Spleen (tissue), 11 donors: ENCODE data around the gene B4GALNT3. TPM values are rescaled to one million over a fixed set of nuclear protein-coding genes. Genes with fewer than 3 reads are reported as not detected.

Source experiments
- DNase-seq: peaks from one replicate; pipeline ENCODE4 v3.0.0-alpha.2; 2020
- H3K27ac ChIP-seq, 8 donors: fragments of 200-600 bp; sonication (generic) in 7 of 8; 1 replicate in 4 of 8; 2 replicates in 4 of 8; pipeline versions ENCODE4 v1.5.0 to v1.8.0; 2016 to 2021; ENCODE audit warnings: inconsistent platforms in 4 of 8, mild to moderate bottlenecking in 4 of 8, moderate library complexity in 1 of 8
- H3K27me3 ChIP-seq, 7 donors: fragments of 200-600 bp; sonication (generic) in 6 of 7; replicated peaks in 1 of 7; 1 replicate in 4 of 7; 2 replicates in 3 of 7; pipeline versions ENCODE4 v1.5.0 to v1.8.0; 2016 to 2021; ENCODE audit warnings: inconsistent platforms in 3 of 7, mild to moderate bottlenecking in 1 of 7
- H3K36me3 ChIP-seq, 6 donors: fragments of 200-600 bp; sonication (generic) in 5 of 6; 1 replicate in 4 of 6; 2 replicates in 2 of 6; pipeline versions ENCODE4 v1.5.0 to v1.8.0; 2016 to 2021; ENCODE audit warnings: inconsistent platforms in 2 of 6
- H3K4me1 ChIP-seq, 6 donors: fragments of 200-600 bp; sonication (generic) in 5 of 6; 1 replicate in 3 of 6; 2 replicates in 3 of 6; pipeline versions ENCODE4 v1.5.0 to v1.8.0; 2016 to 2021; ENCODE audit warnings: inconsistent platforms in 3 of 6
- H3K4me3 ChIP-seq, 8 donors: fragments of 200-600 bp; sonication (generic) in 7 of 8; 1 replicate in 4 of 8; 2 replicates in 4 of 8; pipeline versions ENCODE4 v1.5.0 to v1.8.0; 2016 to 2021; ENCODE audit warnings: inconsistent platforms in 4 of 8, mild to moderate bottlenecking in 4 of 8, moderate library complexity in 2 of 8
- H3K9me3 ChIP-seq, 8 donors: fragments of 200-600 bp; sonication (generic) in 7 of 8; 1 replicate in 4 of 8; 2 replicates in 4 of 8; pipeline versions ENCODE4 v1.5.0 to v1.8.0; 2016 to 2021; ENCODE audit warnings: inconsistent platforms in 4 of 8
- CTCF ChIP-seq, 11 experiments: fragments of 200-600 bp in 7 of 11; fragments of 450-650 bp in 4 of 11; sonication (generic) in 4 of 11; IDR thresholded peaks in 8 of 11; conservative IDR thresholded peaks in 3 of 11; 1 replicate in 7 of 11; 2 replicates in 4 of 11; pipeline versions ENCODE4 v1.4.0 to v1.8.0; 2016 to 2021; ENCODE audit warnings: antibody characterized with exemption in 11 of 11, inconsistent platforms in 4 of 11, mild to moderate bottlenecking in 1 of 11
- POLR2A ChIP-seq, 3 donors: fragments of 450-650 bp; IDR thresholded peaks; one replicate each; pipeline ENCODE4 v1.5.1; 2017; ENCODE audit warnings: antibody characterized with exemption in 3 of 3, mild to moderate bottlenecking in 1 of 3
- POLR2AphosphoS5 ChIP-seq, 3 donors: sonication (generic); formaldehyde crosslinking; IDR thresholded peaks; one replicate each; pipeline ENCODE4 v1.5.1; 2017; ENCODE audit warnings: antibody characterized with exemption in 3 of 3
- WGBS, 5 donors: extraction: QIAGEN DNeasy Blood & Tissue Kit in 3 of 5; methylation state at CpG; one replicate each; pipeline versions ENCODE4 v1.1.5 to v1.1.7; 2013 to 2018; 5-methylcytosine and 5-hydroxymethylcytosine counted together
- intact Hi-C: fragments of 100-400 bp; cut with DNase I; formaldehyde crosslinking; loops from one replicate; pipeline ENCODE4 v1.15.0; 2023; ENCODE audit warnings: low total_unique reads
- polyA plus RNA-seq, 3 donors: library from polyadenylated mRNA; stranded (reverse); fragments of 200-250 nt; gene quantifications; one replicate each; pipeline ENCODE4 v1.2.1, GENCODE V29; 2013
- total RNA-seq, 7 donors: library from RNA; depleted of rRNA in 3 of 7; stranded (reverse); fragments of >200 nt in 3 of 7; fragmentation: NEBNext Ultra II Directional in 4 of 7; extraction: Animal tissue kit (Norgen Biotek cat#: 25700) in 4 of 7; gene quantifications; one replicate each; pipeline versions ENCODE4 v1.1.0 to v1.2.1, GENCODE V29; 2016 to 2021
- donor health status: healthy with polysubstance abuse.
- donor health status: DM: no; HTN: no; CAD: no; lungs with moderate emphysema.
- donor health status: DM: no; HTN: no; CAD: no.
- donor health status: Bipolar disorder and iron deficiency.
- donor health status: healthy.
- donor health status: DM: no; HTN: no; CAD: no.
- donor health status: DM: yes; HTN: yes; CAD: no.

The B4GALNT3 gene
- total and polyA plus RNA-seq, 10 donors = 0.28 to 2.0 (median 1.5) TPM

DNA sequence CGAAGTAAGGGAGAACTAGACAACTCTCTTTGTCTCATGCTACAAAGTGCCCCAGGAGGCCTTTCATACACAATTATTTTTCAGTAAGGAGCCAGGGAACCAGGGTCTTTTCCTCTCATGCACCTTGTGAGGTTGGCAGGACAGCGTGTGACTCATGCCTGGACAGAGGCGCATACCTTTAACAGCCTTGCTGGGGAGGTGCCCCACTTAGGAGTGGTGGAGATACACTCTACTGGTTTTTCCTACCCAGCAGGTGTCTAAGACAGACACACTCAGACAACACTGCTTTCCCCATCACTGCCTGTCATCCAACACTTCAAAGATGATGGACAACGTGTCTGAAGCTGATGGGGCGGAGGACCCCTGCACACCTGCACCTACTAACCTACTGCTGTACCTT lies 49.1 kb downstream of the B4GALNT3 start:
- Histone ChIP-seq H3K9me3 (no peaks in the 10 kb centered on the region), H3K36me3 (no peaks in the 10 kb centered on the region), H3K27me3 (peaks cover 0 to 20% (median 0%) of the 10 kb centered on the region in 7 donors), H3K4me1 (peaks cover 0 to 9% (median 0%) of the 10 kb centered on the region in 6 donors), H3K4me3 (no peak overlapping the region), H3K27ac (no peak overlapping the region)
- DNase-seq = no peak
- 73 to 85% (median 80%) methylated on average over 5 of the region's 5 CpGs for WGBS, 5 donors
- TF ChIP-seq POLR2A (IDR thresholded peaks at IDR 0.05) (no peak), POLR2AphosphoS5 (IDR thresholded peaks at IDR 0.05) (no peak), CTCF (IDR thresholded peaks at IDR 0.05 in 8 of 11, conservative IDR thresholded peaks at IDR 0.05 in 3 of 11) (no peak)
- intact Hi-C loops = no loop called here

DNA sequence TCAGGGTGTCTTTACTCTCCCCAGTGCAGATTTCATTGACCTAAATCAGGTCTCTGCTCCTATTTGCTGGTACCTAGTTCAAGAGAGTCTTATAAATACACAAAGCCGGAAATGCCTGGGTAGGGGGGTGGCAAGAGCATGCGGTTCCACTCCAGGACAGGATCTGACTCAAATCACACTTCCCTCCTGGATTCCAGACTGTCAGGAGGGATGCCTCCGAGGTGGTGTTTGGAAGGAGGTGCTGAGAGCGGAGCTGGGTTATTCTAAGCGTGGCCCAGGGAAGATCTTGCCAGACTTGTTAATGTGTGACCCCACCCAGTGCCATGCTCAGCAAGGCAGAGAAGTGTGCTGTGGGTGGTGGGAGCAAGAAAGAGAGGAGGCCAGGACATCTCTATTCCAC lies 49.8 kb downstream of the B4GALNT3 start:
- no peak overlapping the region for H3K4me3 ChIP-seq
- peaks cover 0 to 23% (median 0%) of the 10 kb centered on the region in 7 donors for H3K27me3 ChIP-seq
- H3K9me3 ChIP-seq = no peaks in the 10 kb centered on the region
- TF ChIP-seq POLR2A (IDR thresholded peaks at IDR 0.05) = no peak
- no peak for TF ChIP-seq CTCF (IDR thresholded peaks at IDR 0.05 in 8 of 11, conservative IDR thresholded peaks at IDR 0.05 in 3 of 11)
- TF ChIP-seq POLR2AphosphoS5 (IDR thresholded peaks at IDR 0.05) = no peak
- intact Hi-C loops = no loop called here
- H3K4me1 ChIP-seq = peaks cover 0 to 9% (median 0%) of the 10 kb centered on the region in 6 donors
- no peak for DNase-seq
- no peaks in the 10 kb centered on the region for H3K36me3 ChIP-seq
- WGBS, 5 donors = 34 to 53% (median 42%) methylated on average over 5 of the region's 5 CpGs
- no peak overlapping the region for H3K27ac ChIP-seq

DNA sequence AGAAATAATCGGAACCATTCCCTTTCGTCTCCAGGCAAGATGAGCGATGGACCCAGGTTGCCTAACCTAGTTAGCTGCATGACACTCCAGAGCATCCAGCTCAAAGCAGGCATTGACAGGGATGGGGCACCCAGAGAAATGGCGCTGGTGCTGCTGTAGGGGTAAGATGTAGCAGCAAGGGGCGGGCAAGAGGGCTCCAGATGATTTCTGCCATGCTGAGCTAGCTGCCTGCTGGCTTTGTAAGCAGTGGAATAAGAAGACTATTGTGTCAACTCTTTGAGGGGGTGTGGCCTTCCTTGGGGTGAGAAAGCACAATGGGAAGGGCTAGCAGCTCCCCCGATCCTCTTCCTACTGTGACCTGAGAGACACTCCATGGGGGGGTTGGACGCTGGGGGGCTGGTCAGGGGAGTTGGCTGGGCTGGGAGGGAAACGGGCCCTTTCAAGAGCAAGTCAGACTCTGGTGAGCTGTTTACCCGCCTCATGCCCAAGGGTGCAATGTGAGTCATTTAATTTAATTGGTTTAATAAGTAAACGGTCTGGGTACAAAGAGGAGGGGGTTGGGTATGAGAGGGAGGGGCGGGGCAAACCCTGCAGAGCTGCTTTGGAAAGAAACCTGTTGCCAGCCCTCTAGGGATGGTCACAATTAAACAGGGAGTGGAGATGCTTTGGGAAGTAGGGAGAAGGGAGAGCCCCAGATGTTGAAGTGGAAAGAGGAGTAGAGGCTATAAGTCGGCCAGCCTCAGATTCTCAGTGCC lies 50.5 kb downstream of the B4GALNT3 start:
- H3K27ac ChIP-seq = no peak overlapping the region
- intact Hi-C loops = no loop called here

More for the DNA sequence above, 50.5 kb downstream of the B4GALNT3 start:
- 59 to 73% (median 65%) methylated on average over 12 of the region's 12 CpGs for WGBS, 5 donors
- Histone ChIP-seq H3K4me1 (peaks cover 0 to 9% (median 0%) of the 10 kb centered on the region in 6 donors), H3K4me3 (no peak overlapping the region), H3K9me3 (no peaks in the 10 kb centered on the region), H3K27me3 (peaks cover 0 to 24% (median 0%) of the 10 kb centered on the region in 7 donors), H3K36me3 (no peaks in the 10 kb centered on the region)
- no peak for DNase-seq
- TF ChIP-seq POLR2A (IDR thresholded peaks at IDR 0.05) (no peak), POLR2AphosphoS5 (IDR thresholded peaks at IDR 0.05) (no peak), CTCF (IDR thresholded peaks at IDR 0.05 in 8 of 11, conservative IDR thresholded peaks at IDR 0.05 in 3 of 11) (no peak)
